Fibroblast of the aortic adventitia (primary cell): ENCODE results near the gene MBD3. TPM values are rescaled to one million over a fixed set of nuclear protein-coding genes. Genes with fewer than 3 reads are reported as not detected.

Experiments used
- DNase-seq: peaks from one replicate; pipeline ENCODE4 v3.0.0-alpha.2; 2010; ENCODE audit warnings: low read depth
- H3K4me3 ChIP-seq: 2 replicates; pipeline ENCODE4 v1.5.1; 2011; ENCODE audit warnings: low read depth, mild to moderate bottlenecking, control low read depth, low read length, moderate library complexity
- total RNA-seq: library from RNA; depleted of rRNA; stranded (reverse); fragments of >200 nt; gene quantifications from 2 replicates; pipeline ENCODE4 v1.2.3, GENCODE V29; 2012; ENCODE audit warnings: low replicate concordance
- TF ChIP-seq, protein P1 (sequence below): IDR thresholded peaks from 2 replicates; pipeline ENCODE4 v1.5.1; 2011; ENCODE audit warnings: mild to moderate bottlenecking, low read length, control low read depth, inconsistent platforms; ENCODE audit not compliant: insufficient read depth

Gene MBD3
- total RNA-seq, 1 donor: 66.3 TPM

- DNase-seq: no peak
- TF ChIP-seq, protein P1, sequence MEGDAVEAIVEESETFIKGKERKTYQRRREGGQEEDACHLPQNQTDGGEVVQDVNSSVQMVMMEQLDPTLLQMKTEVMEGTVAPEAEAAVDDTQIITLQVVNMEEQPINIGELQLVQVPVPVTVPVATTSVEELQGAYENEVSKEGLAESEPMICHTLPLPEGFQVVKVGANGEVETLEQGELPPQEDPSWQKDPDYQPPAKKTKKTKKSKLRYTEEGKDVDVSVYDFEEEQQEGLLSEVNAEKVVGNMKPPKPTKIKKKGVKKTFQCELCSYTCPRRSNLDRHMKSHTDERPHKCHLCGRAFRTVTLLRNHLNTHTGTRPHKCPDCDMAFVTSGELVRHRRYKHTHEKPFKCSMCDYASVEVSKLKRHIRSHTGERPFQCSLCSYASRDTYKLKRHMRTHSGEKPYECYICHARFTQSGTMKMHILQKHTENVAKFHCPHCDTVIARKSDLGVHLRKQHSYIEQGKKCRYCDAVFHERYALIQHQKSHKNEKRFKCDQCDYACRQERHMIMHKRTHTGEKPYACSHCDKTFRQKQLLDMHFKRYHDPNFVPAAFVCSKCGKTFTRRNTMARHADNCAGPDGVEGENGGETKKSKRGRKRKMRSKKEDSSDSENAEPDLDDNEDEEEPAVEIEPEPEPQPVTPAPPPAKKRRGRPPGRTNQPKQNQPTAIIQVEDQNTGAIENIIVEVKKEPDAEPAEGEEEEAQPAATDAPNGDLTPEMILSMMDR: no peak
- H3K4me3 ChIP-seq: no peak overlapping the region
Measured at GRCh38 chr19:1587872-1588271, 4.8 kb downstream of the MBD3 start.

DNA sequence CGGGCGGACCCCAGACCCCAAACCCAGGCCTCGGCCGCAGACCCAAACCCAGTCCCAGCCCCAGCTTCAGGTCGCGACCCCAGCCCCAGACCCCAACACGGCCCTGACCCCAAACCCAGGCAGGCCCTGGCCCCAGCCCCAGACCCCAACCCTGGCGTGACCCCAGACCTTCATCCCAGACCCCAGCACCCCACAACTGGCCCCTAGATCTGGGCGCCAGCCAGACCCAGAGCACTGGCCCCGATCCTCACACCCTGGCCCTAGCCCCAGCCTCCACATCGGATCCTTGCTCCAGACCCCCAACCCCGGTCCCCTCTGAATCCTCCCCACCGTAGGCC, 7.5 kb downstream of the MBD3 start:
- TF ChIP-seq, protein P1: no peak
- no peak for DNase-seq
- no peak overlapping the region for H3K4me3 ChIP-seq

- no peak for DNase-seq
- H3K4me3 ChIP-seq: no peak overlapping the region
Measured at GRCh38 chr19:1584500-1585242, 8.0 kb downstream of the MBD3 start.

GRCh38 chr19:1582201-1582600, 10.5 kb downstream of the MBD3 start:
- DNase-seq: no peak
- TF ChIP-seq, protein P1: no peak
- no peak overlapping the region for H3K4me3 ChIP-seq

More at GRCh38 chr19:1584500-1585242, 8.0 kb downstream of the MBD3 start:
- TF ChIP-seq, protein P1: no peak

GRCh38 chr19:1580957-1581356, 11.7 kb downstream of the MBD3 start:
- H3K4me3 ChIP-seq: no peak overlapping the region
- TF ChIP-seq, protein P1: no peak
- no peak for DNase-seq

DNA sequence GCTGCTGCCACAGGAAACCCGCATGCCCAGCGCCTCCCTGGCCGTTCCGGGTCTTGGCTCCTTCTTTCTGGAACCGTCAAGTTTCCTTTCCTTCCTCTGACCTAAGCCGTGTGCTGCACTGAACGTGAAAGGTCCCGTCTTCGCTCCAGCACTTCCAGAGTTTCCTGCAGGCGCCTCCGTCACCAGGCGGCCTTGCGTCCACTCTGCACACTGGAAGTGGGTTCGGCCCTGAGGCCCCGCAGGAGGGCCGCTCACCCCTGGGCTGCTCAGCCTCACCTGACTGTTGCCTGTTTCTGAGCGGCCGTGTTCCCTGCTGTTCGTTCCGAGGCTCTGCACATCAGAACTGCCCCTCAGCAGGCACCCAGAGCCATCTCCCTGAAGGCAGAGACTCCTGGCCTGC, 12.3 kb downstream of the MBD3 start:
- no peak overlapping the region for H3K4me3 ChIP-seq
- TF ChIP-seq, protein P1: no peak
- DNase-seq: no peak

DNA sequence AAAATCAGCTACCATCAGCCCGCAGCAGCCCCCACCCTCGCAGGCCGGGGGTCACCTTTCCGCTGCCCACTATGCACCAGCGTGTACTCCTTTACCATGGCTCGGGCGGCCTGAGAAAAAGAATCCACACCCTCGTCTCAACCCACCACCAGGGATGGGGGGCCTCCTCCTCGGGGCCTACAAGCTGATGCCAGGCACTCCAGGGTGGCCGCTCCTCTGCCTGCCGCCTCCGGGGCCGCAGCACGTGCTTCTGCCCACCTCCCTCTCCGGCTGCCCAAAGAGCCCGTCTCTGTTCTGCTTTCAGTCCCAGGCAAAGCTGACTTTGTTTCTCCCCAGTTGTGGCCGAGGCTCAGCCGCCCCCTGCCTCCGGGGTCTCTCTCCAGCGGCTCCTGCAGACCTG, 13.4 kb downstream of the MBD3 start:
- DNase-seq: no peak
- TF ChIP-seq, protein P1: no peak
- H3K4me3 ChIP-seq: no peak overlapping the region
